ENCODE measurements around the gene PERM1.
"Not testable (repeated sequence)": the region's sequence is repeated elsewhere in the genome, so short reads cannot be mapped to it uniquely, and the experiment has no call there.

The PERM1 gene

DNA sequence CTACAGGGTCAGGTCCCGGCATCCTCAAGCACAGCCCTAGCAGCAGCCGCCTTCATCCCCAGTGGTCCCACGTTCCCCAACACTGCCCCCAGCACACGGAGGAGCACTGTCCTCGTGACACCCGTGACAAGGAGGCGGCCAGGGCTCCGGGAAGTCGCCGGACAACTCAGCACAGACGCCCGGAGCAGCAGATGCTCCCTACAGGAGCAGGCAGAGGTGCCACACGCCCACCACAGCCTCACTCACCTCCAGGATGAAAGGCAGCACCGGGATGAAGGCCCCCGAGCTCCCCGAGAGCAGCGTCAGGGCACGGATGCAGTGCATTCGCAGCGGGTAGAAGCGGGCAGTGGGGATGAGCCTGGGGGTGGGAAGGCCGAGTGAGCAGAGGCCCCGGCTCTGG is 31.0 kb downstream of the PERM1 start:
- no peak for DNase-seq (ENCODE audit: low read depth in 2 of 3, low spot score in 2 of 3)

DNA sequence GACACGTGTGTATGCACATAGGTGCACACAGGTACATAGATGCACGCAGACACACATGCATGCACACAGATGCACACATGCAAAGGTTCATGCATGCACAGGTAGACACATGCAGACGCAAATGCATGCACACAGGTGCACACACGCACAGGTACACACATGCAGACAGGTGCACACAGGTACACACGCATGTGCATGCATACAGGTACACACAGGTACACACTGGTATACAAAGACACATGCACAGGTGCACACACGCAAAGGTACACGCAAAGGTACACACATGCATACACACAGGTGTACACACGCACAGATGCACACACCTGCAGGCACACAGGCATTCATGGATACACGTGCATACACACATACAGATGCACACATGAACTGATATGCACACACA is 31.6 kb downstream of the PERM1 start:
- no peak for DNase-seq (ENCODE audit: low read depth in 2 of 3, low spot score in 2 of 3)

DNA sequence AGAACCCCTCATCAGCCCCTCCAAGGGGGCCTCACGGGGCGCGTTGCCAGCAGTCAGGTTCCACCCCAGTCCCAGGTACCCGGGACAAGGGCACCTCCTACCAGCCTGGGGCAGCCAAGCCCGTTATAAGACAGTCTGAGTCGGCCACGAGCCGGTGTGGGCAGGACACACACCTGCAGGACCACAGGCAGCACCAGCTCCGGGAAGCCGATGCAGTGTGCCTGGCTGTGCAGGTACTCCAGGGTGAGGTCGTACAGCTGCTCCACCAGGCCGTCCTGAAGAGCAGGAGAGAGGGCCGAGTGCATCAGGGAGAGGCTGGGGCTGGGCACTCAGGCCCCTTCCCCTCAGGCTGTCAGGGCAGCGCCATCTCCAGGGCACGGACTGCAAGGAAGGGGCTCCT is 33.9 kb downstream of the PERM1 start:
- no peak for DNase-seq (ENCODE audit: low read depth in 2 of 3, low spot score in 2 of 3)

DNA sequence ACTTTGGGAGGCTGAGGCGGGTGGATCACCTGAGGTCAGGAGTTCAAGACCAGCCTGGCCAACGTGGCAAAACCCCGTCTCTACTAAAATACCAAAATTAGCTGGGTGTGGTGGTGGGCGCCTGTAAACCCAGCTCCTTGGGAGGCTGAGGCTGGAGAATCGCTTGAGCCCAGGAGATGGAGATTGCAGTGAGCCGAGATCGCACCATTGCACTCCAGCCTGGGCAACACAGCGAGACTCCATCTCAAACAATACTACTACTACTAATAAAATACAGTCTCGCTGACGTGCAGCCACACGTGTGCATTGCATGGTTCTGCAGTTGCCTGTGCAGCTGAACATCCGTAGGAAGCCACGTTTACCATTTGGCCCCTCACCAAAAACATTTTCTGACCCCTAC is 35.1 kb downstream of the PERM1 start:
- not testable (repeated sequence) for DNase-seq (ENCODE audit: low read depth in 2 of 3, low spot score in 2 of 3)

DNA sequence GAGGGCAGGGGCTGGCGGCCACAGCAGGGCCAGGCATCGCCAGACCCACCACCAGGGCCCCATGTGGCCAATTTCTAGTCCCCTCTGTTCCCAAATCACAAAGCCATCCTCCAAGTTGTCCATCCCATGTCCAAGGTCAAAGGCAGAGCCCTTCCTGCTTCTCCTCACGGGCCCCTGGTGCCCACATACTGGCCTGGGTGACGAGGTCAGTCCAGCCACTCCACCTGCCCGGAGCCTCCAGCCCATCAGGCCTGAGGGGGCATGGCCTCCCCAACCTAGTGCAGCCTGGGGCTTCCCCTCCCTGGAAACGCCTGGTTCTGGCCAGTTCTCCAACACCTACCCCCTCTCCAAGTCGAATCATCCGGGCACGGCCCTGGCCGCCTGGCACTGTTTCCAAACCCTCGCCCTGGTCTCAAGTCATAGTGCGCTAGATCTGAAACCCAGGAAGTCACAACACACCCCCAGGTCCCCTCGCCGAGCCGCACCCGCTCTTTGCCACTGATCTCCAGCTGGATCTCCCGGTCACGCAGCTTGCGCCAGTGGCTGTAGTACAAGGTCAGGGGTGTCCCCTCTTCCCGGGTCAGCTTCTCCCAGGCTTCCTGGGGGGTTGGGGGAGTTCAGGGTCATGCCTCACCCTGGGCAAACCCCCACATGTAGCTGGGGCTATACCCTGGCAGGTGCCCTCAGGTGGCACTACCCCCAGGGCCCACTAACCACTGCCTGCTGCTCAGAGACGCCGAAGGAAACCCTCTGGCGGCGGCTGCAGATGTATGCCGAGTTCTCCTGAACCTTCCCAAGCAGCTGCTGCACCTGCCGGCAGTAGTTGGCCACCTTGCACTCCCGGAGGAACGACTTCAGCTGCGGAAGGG is 36.0 kb downstream of the PERM1 start:
- DNase-seq (ENCODE audit: low read depth in 2 of 3, low spot score in 2 of 3), result no peak

DNA sequence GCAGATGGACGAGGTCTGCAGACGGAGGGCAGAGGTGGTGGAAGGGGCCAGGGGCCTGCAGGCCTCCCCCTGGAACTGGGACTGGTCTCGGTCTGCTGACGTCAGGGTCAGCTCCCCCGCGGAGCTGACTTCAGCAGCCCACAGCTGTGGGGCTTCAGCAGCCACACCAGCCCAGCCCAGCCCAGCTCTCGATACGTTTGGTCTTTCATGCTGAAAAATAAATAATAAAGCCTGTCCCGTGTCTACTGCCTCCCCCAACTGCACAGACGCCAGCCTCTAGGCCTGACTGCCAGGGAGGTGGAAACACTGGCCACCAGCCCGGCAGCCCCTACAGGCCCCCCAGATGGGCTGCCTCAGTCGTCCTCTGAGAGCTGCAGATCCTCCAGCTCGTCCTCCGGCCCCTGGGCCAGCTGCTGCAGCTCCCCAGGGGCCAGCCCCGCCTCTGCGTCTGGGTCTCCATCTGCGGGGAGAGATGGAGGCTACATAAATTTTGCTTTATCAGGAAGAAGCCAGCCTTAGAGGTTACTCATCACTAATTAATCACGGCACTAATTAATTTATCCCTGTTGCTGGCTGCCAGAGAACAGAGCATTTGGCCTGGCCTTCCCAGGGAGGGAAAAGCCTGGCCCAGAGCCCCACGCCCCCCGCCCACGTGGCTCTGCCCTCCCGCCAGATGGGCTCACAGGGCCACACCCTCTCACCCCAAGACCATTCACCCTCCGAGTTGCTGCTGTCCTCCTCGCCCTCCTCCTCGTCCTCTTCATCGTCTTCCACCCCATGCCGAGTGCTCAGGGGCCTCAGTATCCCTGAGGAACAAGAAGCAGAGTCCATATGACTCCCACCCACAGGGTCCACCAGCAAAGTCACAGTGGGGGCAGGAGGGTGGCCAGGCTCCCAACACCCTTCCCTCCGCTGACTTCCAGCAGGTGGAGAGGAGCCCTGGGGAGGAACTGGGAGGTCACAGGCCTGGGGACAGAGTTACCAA is 37.3 kb downstream of the PERM1 start:
- no peak for DNase-seq (ENCODE audit: low read depth in 2 of 3, low spot score in 2 of 3)

DNA sequence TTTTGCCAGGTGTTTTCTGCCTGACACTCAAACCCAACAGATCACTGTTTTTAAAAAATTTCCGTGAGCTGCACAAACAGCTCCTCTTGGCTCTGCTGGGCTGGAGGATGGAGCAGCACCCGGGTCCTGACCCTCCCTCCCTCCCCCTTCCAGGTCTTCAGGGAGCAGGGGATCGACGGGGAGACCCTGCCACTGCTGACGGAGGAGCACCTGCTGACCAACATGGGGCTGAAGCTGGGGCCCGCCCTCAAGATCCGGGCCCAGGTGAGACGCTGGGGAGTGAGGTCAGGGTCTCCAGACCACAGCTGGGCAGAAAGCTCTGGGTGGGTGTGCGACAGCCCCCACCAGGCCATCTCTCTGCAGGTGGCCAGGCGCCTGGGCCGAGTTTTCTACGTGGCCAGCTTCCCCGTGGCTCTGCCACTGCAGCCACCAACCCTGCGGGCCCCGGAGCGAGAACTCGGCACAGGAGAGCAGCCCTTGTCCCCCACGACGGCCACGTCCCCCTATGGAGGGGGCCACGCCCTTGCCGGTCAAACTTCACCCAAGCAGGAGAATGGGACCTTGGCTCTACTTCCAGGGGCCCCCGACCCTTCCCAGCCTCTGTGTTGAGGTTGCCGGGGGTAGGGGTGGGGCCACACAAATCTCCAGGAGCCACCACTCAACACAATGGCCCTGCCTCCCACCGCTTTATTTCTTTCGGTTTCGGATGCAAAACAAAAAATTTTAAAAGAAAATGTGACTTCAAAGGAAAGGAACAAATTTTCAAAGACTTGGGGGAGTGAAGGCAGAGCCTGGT is 38.1 kb downstream of the PERM1 start:
- DNase-seq (ENCODE audit: low read depth in 2 of 3, low spot score in 2 of 3), result no peak

DNA sequence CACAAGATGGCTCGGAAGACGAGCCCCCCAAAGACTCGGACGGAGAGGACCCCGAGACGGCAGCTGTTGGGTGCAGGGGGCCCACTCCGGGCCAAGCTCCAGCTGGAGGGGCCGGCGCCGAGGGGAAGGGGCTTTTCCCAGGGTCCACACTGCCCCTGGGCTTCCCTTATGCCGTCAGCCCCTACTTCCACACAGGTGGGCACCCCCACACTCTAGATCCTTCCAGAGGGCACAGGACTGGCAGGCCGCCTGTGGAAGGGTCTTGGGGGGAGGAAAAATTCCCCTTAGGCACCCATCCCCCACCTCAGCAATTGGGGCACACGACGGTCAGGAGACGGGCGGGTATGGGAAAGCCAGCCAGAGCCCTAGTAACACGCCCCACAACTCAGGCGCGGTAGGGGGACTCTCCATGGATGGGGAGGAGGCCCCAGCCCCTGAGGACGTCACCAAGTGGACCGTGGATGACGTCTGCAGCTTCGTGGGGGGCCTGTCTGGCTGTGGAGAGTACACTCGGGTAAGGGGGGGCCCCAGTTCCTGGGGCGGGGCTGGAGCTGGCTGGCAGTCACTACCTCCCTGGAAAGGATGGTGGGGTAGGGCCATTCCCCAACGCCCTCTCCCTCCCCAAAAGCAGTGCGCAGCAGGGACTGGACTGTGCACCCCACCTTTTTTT is 38.9 kb downstream of the PERM1 start:
- DNase-seq (ENCODE audit: low read depth in 2 of 3, low spot score in 2 of 3), result no peak

DNA sequence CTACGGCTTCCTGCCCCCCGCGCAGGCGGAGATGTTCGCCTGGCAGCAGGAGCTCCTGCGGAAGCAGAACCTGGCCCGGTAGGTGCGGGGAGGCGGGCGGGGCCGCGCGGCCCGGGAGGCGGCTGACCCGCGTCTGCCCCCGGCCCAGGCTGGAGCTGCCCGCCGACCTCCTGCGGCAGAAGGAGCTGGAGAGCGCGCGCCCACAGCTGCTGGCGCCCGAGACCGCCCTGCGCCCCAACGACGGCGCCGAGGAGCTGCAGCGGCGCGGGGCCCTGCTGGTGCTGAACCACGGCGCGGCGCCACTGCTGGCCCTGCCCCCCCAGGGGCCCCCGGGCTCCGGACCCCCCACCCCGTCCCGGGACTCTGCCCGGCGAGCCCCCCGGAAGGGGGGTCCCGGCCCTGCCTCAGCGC is 39.5 kb downstream of the PERM1 start:
- no peak for DNase-seq (ENCODE audit: low read depth in 2 of 3, low spot score in 2 of 3)

DNA sequence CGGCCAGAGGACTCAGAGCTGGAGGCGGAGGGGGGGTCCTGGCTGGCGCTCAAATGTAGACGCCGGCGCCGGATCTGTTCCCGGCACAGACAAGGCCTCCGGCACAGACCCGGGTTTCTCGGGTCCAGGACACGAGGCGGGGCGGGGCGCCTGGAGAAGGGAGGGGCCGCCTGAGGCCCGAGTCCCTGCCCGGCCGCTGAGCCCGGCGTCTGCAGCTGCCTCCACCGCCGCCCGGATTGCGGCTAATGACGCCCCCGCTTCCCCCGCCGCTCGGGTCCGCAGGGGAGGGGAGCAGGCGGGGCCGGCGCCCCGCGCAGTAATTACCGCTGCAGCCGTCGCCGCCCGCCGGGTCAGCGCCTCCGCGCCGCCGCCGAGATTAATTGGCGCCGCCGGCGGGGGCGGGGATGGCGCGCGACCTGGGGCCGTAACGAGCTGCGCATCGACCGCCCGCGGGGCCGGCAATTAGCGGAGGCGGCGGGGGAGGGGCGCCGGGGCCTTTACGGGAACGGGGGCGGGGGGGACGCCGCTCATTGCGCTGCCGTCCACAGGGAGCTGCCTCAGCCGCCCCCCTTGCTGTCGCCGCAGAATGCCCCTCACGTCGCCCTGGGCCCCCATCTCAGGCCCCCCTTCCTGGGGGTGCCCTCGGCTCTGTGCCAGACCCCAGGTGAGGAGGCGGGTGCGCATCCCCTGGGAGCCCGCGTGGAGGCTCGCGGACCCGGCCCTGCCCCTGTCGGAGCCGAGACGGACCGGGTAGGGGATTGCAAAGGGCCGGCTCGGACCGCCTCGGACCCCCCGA is 40.1 kb downstream of the PERM1 start:
- no peak for DNase-seq (ENCODE audit: low read depth in 2 of 3, low spot score in 2 of 3)

DNA sequence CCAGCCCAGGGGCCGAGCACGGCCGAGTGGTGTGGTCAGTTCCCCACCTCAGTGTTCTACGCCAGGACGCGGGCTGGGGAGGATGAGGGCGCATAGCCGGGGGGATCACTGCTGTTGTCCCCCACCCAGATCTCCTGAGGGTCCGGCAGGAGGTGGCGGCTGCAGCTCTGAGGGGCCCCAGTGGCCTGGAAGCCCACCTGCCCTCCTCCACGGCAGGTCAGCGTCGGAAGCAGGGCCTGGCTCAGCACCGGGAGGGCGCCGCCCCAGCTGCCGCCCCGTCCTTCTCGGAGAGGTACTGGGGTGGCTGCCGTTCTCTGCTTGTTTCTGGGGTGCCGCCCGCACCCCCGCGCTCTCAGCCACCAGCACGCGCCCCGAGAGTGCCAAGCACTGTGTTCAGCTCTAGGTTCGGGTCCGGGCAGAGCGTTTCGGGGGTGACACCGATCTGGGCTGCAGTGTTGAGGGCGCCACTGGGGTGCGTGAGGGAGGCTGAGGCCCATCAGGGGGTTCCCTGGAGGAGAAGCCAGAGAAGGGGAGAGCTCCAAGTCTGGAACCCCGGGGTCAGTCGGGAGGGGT is 40.8 kb downstream of the PERM1 start:
- DNase-seq (ENCODE audit: low read depth in 2 of 3, low spot score in 2 of 3), result no peak

DNA sequence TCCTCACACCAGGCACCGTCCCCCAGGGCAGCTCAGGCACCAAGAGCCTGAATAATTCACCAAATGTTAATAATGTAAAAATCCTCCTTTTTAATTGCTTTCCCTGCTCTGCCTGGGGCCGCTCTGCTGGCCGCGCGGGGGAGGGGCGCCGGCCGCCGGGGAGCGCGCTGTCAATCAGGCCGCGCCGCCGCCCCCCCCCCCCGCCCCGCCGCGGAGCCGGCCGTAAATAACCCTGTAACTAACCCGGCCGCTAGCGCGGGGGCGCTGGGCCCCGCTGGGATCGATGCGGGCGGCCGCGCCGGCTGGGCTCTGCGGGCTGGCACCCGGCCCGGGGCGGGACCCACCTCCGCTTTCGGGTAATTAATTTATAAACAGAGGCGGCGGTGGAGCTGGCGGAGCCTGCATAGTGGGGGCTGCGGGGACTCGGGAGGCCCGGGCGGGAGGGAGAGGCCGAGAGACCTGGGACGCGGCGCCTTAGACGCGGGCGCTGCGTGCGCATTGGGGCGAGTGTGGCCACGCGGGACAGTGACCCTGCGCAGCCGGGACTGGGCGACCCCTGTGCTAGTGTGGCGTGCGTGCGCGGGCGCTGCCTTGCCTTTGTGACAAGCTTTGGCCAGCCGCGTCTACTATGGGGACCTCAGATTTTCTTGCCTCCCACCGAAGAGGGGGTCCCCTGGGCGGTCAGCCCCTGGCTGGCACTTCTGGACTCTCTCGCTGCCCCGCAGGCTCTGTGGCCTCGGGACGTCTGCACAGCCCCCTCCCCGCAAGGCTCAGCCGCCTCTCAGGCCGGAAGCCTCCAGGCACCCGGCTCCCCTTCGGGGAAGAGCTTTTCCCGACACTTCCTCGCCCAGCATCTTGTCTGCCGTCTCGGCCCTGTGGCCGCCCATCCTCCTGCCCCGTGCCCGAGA is 41.5 kb downstream of the PERM1 start:
- no peak for DNase-seq (ENCODE audit: low read depth in 2 of 3, low spot score in 2 of 3)

DNA sequence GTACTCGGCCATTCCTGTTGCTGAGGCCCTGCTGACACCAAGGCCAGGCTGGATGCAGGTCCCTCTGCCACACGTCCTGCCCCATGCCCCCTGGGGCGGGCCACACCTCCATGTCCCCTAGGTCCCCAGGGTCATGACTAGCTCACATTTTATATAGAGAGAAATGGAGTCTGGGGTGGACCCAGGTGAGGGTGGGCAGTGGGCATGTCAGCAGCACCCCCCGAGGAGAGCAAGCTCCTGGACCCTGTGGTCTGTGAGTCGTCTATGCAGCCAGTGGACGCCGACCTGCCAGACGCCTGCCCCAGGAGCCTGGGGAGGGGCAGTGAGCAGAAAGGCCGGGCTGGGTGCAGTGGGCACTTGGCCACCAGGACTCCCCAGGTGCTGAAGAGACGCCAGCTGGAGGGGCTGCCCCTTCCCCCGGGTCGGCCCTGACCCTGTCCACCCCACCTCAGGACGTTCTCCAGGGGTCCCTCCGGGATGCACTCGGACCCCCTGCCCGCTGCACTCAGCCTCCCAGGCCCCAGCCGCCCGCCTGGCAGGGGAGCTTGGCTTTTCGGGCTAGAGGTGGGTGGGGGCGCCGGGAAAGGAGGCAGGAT is 42.3 kb downstream of the PERM1 start:
- DNase-seq (ENCODE audit: low read depth in 2 of 3, low spot score in 2 of 3), result no peak

DNA sequence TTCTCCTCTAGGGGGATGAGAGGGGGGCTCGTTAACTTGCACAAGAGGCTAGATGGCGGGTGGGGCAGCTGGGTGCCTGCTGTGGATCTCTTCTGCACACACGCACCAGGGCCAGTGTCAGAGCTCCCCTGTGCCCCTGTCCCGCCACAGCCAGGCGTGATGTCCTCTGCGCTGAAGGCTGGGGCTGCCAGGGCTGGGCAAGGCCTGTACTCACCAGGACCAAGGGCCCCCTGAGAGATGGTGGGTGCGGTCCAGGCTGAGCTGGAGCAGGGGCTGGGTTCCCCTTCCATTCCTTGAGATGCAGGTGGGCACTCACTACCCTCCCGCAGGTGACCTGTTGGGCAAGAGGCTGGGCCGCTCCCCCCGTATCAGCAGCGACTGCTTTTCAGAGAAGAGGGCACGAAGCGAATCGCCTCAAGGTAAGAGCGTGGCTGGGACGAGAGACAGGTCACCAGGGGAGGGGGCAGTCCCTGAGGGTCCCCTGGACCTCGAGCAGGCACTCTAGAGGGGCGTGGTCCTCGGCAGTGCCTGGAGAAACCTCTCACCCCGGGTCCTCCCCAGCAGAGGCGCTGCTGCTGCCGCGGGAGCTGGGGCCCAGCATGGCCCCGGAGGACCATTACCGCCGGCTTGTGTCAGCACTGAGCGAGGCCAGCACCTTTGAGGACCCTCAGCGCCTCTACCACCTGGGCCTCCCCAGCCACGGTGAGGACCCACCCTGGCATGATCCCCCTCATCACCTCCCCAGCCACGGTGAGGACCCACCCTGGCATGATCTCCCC is 43.0 kb downstream of the PERM1 start:
- DNase-seq (ENCODE audit: low read depth in 2 of 3, low spot score in 2 of 3), result no peak

DNA sequence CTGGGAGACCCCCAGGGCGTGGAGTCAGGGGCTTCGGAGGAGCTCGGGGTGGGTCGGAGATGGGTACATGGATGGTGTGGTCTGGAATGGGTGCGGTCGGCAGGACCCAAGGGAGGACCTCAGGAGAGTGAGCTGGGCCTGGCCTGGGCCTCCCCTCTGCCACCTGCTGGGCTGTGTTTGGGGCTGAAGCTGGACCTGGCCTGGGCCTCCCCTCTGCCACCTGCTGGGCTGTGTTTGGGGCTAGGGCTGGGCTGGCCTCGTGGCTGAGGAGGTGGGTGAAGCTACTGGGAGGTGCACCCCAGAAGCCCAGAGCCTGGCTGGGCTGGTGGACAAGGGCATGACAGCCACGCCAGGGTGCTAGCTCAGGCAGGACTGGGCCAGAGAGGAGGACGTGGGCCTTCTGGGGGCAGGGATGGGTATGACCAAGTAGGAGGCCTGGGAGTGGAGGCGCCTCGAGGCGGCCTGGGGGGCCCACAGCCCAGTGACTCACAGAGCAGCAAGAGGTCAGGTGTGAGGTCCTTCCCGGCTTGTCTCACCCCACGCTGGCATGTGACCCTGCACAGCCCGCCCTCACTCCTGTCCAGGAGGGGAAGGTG is 43.7 kb downstream of the PERM1 start:
- no peak for DNase-seq (ENCODE audit: low read depth in 2 of 3, low spot score in 2 of 3)

DNA sequence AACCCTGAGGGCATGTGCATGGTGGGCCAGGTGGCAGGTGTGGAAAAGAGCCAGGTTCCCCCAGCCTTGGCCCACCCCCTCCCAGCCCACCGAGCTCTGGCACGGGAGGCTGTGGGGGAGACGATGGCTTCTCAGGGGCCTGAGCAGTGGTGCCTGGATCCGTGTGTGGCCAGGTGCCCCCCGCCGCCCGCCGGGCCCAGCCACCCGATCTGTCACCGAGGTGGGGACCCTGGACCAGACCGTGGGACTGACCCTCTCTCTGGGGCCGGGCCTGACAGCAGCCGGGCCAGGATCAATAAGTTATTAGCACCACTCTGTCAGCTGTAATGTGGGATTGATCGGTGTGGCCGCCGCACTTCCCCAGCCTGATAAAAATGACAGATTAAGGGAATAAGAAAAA is 44.4 kb downstream of the PERM1 start:
- DNase-seq (ENCODE audit: low read depth in 2 of 3, low spot score in 2 of 3), result no peak

Measured in activated CD8-positive, alpha-beta memory T cell treated with anti-CD3 and anti-CD28 coated beads for 48 hours (primary cell).